SIG-M5 treated with dmso at 0.1 percent for 504 hours (cell line): ENCODE data around the gene CDH12.
"Not testable (repeated sequence)": the region's sequence is repeated elsewhere in the genome, so short reads cannot be mapped to it uniquely, and the experiment has no call there.

ENCODE experiments used
- DNase-seq: peaks from one replicate; lab custom pipeline; 2025; ENCODE audit not compliant: unreplicated experiment; lab: John Stamatoyannopoulos, UW

The CDH12 gene

GRCh38 chr5:22169226-22169625 lies 683.9 kb downstream of the CDH12 start:
- not testable (repeated sequence) for DNase-seq

- not testable (repeated sequence) for DNase-seq
These were observed 684.4 kb downstream of the CDH12 start for GRCh38 chr5:22168704-22169103.

GRCh38 chr5:22165931-22166330 lies 687.2 kb downstream of the CDH12 start:
- DNase-seq, result not testable (repeated sequence)

GRCh38 chr5:22164910-22165748 lies 688.0 kb downstream of the CDH12 start:
- DNase-seq, result not testable (repeated sequence)

GRCh38 chr5:22156953-22157352 lies 696.2 kb downstream of the CDH12 start:
- DNase-seq, result not testable (repeated sequence)

GRCh38 chr5:22154779-22155178 lies 698.4 kb downstream of the CDH12 start:
- DNase-seq, result not testable (repeated sequence)

GRCh38 chr5:22151801-22152200 lies 701.3 kb downstream of the CDH12 start:
- DNase-seq, result not testable (repeated sequence)

- DNase-seq, result not testable (repeated sequence)
These were observed 712.7 kb downstream of the CDH12 start for GRCh38 chr5:22140418-22140817.

GRCh38 chr5:22139662-22140300 lies 713.4 kb downstream of the CDH12 start:
- DNase-seq, result not testable (repeated sequence)

GRCh38 chr5:22111320-22111719 lies 741.8 kb downstream of the CDH12 start:
- DNase-seq, result no peak

- no peak for DNase-seq
These were observed 743.8 kb downstream of the CDH12 start for GRCh38 chr5:22109315-22109714.

GRCh38 chr5:22108545-22108944 lies 744.6 kb downstream of the CDH12 start:
- no peak for DNase-seq

- no peak for DNase-seq
These were observed 750.3 kb downstream of the CDH12 start for GRCh38 chr5:22102823-22103359.

GRCh38 chr5:22088517-22088916 lies 764.6 kb downstream of the CDH12 start:
- DNase-seq, result no peak

GRCh38 chr5:22079566-22079965 lies 773.6 kb downstream of the CDH12 start:
- DNase-seq, result no peak

- DNase-seq, result no peak
These were observed 774.1 kb downstream of the CDH12 start for GRCh38 chr5:22079002-22079401.

GRCh38 chr5:22076586-22076985 lies 776.6 kb downstream of the CDH12 start:
- no peak for DNase-seq

GRCh38 chr5:22070186-22070728 lies 782.9 kb downstream of the CDH12 start:
- DNase-seq, result no peak

- no peak for DNase-seq
These were observed 789.4 kb downstream of the CDH12 start for GRCh38 chr5:22063717-22064116.

- no peak for DNase-seq
These were observed 794.5 kb downstream of the CDH12 start for GRCh38 chr5:22058620-22059019.

- no peak for DNase-seq
These were observed 796.1 kb downstream of the CDH12 start for GRCh38 chr5:22057012-22057411.

- DNase-seq, result no peak
These were observed 796.5 kb downstream of the CDH12 start for GRCh38 chr5:22056601-22057000.
